ENCODE results near the gene ANAPC2.
A peak's percentile ranks its signal among the peaks of the same experiment; 100 is the strongest.

The ANAPC2 gene

DNA sequence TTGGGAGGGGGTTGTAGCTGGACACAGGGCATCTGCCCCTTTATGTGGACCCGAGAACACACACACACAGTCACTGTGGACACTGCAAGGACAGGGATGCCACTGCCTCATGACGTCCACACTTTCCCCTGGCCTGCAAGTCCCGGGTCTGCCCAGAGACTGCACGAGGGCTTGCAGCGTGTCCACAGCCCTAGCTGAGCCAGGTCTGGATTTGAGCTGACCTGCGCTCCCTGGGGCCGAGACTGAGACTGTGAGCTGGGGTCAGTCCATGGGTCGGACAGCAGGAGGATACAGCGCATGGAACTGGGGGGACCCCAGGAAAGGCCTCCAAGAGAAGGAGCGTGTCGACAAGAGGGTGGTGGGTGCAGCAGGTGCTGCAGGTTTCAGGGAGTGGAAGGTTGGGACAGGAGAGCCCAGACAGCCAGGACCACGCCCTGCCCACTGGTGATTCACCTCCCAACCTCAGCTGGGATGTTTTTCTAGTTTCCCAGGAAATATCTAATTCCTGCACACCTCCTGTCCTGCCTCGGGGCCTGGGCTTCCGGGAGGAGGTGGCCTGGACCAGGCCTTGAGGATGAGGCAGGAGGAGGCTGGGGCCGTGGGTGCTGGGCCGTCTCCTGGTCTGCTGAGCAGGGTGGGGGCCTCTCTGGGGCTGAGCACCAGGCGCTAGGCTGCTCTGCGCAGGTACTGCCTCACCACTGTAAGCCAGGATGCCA, 38.1 kb upstream of the ANAPC2 start:
- DNase-seq = no peak

DNA sequence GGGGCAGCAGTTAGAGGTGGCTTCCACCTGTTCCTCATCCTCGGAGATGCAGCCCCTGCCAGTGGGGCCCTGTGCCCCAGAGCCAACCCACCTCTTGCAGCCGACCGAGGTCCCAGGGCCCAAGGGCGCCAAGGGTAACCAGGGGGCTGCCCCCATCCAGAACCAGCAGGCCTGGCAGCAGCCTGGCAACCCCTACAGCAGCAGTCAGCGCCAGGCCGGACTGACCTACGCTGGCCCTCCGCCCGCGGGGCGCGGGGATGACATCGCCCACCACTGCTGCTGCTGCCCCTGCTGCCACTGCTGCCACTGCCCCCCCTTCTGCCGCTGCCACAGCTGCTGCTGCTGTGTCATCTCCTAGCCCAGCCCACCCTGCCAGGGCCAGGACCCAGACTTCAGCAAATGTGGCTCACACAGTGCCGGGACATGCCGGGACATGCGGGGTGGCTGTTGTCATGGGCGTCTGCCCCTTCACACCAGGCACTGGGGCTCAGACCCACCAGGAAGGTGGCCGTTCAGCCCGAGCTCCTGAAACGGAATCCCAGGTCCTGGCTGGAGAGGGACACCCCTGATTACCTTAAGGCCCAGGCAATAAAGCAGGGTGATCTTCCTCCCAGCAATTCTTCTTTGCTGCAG, 37.5 kb upstream of the ANAPC2 start:
- no peak for DNase-seq

DNA sequence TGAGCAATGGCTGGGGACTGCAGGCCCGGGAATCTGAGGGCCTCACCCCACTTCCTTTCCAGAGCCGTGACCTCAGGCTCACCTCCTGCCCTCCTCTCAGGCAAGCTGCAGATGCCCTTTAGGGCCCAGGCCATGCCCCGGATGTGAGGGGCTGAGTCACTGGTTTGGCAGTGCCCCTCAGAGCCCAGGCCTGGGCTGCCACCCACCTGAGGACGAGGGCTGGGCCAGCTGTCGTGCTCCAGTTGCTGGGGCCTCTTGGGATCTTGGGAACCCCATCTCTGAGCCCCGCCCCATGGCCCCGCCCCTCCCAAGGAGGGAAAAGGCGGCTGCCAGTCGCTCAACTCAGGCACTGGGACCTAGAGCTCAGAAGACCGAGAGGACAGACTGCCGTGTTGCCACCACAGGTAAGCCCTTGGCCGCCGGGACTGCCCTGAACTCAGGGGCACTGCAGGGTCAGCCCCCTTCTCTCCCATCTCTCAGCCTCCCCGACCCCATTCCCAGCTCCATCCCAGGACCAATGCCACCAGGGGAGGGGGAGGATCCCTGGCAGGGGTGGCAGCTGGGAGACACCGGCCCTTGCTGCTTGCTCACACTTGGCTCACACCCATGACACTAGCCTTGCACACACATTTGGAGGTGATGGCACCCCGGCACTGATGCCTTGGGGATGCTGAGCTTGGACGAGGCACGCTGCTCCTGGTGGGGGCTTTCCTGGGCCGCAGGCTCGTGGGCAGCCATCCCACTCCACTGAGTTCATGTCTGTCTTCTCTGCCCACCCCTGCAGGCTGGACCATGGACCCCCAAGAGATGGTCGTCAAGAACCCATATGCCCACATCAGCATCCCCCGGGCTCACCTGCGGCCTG, 36.7 kb upstream of the ANAPC2 start, which contains the start of gene CYSRT1:
CYSRT1 (plus strand) TSS at position 345 of the 865 bp plus-strand sequence; CDS start at position 793, 448 bp downstream.
- peak; percentile 97 for DNase-seq

DNA sequence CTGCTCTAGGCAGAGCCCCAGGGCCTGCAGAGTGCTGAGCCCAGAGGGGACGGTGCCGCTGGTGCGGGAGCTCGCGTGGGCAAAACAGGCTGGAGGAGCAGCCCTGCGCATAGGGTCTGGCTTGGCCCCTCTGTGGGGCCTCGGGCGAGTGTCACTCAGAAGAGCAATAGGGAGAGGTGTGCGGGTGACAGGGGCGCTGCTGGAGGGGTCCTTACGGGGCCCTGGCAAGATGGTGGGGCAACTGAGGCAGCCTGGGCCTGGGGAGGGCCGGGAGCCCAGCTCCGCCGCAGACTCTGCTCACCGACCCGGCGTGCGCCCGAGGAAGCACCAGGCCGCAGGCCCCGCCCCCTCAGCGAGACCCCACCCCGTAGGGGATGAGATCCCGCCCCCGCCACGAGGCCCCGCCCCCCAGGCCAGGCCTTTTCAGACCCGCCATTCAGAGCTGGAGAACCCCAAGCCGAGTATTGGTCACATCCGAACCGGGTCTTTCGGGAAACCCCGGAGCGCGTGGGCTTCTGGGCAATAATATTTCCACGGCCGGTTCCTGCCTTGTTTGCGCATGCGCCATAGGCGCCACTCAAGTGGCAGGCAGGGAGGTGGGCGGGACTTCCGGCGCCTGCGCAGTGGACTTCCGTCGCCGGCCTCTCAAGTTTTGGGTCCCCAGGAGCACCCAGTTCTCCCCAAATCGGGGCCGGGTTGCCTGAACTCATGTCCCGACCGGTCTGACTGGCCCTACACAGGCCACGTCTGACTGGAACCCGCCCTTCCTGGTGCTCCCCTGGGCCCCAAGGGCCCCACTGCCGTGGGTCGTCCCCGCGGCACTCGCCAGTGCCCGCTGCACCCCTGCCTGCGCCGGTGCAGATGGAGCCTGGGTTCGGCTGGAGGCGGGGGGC, 35.0 kb upstream of the ANAPC2 start:
- peak; percentile 100 for DNase-seq

DNA sequence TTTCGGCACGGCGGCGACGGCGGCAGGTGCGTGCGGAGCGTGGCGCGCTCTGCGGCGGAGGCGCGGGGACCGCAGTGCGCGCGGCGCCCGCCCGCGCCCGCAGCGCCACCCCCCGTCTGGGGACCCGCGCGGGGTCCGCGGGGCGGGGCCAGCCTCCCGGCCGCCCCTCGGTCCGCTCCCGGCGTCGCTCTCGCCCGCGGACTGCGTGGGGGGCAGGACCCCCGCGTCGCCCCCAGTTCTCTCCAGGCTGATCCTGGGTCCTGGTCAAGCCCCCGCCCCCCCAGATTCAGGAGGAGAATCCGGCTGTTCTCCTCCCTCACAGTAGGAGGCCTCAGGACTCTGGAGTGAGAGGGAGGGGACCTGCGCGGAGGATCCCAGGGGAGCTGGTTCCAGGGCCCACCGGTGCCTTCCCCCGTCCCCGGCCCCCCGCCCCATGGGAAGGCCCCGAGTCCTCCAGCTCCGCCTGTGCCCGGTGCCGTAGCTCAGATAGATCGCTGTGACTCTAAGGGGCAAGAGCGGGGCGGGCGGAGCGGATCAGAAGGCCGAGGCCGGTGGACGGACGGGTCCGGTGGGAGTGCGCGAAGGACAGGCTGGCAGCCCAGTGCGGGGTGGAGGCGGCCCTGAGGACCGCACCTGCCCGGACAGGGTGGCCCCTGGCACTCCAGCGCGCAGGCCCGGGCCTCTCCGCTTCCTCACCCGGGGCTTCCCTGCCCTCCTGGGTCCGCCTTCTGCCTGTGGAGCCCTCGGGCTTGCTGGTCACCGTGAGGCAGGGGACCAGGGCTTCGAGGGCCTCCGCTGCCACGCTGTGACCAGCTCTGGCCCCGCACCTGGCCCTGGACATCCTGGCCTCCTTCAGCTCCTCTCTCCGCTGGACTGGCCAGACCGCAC, 34.1 kb upstream of the ANAPC2 start, which contains the start of gene RNF208:
RNF208 (minus strand) TSS at position 51 of the 888 bp plus-strand sequence. CDS start 1,028 bp downstream, outside the sequence.
- peak; percentile 51 for DNase-seq

- peak; percentile 70 for DNase-seq
Measured at GRCh38 chr9:137221506-137222111, 33.2 kb upstream of the ANAPC2 start.

- DNase-seq = no peak
Measured at GRCh38 chr9:137221095-137221505, 32.7 kb upstream of the ANAPC2 start.

DNA sequence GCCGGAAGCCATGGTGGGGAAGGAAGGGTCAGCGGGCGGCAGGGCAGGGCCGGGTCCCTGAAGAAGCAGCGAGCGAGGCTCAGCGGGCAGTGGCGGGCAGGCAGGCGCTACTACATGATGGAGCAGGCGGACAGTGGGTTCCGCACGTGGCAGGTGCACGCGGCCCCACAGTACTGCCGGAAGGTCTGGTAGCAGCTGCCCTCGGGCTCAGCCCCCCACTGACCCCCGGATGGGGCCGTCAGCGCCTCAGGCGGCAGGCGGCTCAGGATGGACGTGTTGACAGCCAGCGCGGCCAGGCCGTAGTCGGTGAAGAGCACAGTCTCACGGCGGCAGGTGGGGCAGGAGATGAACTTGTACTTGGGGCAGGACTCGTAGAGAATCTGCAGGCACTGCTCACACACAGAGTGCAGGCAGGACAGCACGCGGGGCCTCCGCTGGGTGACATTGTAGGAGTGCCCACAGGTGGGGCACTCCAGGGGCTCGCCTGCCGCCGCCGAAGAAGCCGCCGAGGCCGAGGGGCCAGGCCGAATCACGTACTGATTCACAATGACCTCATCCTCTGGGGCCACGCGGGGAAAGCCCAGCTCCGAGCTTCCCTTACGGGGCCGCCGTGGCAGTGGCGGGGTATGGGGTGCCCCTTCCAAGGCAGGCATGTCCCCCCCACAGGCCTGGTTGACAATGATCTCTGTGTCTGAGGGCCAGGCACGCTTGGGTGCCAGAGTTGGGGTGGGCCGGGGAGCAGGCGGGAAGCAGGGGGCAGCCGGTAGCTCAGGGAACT, 32.1 kb upstream of the ANAPC2 start:
- DNase-seq = no peak

DNA sequence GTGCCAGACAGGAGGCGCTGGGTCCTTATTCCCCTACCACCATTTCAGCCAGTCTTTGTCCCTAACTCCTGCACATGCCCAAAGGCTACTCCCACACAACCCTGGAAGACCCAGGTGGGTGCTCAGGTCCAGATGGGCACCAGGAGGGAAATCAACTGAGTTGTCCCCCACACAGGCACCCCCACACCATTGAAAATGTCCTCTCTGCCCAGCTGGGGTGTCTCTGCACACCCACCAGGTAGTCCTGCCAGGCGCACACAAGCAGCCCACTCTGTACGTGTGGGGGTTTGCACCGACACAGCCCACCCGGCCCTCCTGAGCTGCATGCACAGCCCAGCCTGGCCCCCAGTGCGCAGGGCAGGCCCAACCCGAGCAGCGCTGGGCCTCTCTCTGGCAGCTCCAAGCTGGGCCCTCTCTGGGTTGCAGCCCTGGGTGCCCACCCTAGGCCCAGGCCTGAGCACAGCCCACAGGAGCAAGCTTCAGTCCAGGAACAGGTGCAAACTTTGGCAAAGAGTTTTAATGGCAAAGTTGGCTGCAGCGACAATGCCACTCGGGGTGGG, 31.5 kb upstream of the ANAPC2 start:
- DNase-seq = no peak

- no peak for DNase-seq
Measured at GRCh38 chr9:137218754-137219271, 30.5 kb upstream of the ANAPC2 start.

DNA sequence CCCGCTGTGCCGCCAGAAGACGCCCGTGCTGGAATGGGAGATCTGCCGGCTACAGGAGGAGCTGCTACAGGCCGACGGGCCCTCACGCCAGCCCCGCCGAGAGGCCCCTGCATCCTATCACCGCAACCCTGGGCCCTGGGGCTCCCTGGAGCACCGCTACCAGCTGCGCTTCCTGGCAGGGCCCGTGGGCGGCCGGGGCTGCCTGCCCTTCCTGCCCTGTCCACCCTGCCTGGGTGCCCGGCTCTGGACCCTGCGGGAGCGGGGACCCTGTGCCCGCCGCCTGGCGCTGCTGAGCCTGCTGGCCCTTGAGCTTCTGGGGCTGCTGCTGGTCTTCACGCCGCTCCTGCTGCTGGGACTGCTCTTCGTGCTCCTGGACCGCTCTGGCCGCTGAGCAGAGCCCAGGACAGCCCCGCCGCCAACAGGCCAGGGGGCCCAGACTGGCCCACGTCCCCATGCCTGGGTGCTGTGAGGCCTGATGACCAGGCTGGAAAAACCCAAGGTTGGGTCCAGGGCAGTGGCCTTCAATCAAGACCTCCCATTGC, 29.9 kb upstream of the ANAPC2 start:
- no peak for DNase-seq

DNA sequence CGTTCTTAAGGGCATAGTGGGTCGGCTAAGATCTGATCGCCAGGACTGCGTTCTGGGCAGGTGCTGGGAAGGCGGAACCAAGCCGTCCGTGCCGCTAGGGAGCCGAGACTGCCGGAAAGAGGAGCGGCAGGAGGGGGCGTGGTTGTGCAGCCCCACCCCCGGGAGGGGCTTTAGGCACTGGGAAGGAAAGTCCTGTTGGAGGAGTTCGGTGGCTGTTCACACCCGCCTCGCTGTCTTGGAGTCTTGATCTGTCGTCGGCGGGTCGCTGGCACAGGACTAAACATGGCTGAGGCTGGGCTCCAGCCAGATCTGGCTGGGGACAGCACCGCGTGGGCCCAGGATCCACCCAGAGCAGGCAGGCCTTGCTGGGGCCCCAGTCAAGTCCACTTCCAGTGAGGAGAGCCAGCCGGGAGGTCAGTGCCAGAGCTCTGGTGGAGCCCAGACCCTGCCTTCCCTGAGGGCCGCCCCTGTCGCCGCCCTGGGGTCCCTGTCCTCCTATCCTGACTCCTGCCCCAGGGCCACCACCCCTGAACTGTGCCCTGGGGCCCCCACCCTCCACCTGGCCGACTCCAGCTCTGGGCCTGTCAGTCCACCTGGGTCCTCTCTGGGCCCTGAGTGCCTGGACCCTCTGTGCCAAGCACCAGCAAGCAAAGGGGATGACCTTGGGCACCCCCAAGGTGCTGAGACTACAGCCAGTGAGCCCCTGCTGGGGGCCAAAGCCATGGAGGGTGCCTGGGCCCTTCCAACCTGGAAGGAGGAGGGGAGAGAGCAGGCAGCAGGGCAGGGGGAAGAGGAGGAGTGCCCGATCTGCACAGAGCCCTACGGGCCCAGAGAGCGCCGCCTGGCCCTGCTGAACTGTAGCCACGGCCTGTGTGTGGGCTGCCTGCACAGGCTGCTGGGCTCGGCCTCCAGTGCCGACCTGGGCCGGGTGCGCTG, 29.2 kb upstream of the ANAPC2 start:
- no peak for DNase-seq

GRCh38 chr9:137216188-137216965, 28.0 kb upstream of the ANAPC2 start:
- DNase-seq = no peak

DNA sequence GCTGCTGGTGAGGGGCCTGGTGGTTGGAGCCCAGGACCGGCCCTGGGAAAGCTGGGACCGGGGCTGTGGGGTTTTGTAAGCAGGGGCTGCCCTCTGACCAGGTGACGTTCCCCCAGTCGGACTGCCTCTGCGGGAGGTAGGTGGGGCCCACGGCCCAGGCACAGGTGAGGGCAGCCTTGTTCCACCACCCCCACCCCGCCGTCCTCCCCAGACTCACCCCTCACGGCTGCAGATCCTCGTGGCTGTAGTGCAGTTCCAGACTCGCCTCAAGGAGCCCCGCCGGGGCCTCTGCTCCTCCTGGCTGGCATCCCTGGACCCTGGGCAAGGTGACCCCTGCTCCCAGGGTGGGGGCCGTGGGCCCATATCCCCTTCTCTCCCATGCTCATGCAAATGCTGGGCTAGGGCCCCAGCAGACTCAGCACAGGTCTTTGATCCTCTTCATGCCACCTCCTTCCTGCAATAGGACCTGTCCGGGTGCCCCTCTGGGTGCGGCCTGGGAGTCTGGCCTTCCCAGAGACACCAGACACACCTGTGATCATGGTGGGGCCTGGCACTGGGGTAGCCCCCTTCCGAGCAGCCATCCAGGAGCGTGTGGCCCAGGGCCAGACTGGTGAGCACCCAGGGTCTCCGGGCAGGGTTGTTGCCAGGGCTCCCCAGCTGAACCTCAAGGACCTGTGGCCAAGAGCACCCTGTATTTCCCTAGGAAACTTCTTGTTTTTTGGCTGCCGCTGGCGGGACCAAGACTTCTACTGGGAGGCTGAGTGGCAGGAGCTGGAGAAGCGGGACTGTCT, 27.0 kb upstream of the ANAPC2 start:
- DNase-seq = no peak

DNA sequence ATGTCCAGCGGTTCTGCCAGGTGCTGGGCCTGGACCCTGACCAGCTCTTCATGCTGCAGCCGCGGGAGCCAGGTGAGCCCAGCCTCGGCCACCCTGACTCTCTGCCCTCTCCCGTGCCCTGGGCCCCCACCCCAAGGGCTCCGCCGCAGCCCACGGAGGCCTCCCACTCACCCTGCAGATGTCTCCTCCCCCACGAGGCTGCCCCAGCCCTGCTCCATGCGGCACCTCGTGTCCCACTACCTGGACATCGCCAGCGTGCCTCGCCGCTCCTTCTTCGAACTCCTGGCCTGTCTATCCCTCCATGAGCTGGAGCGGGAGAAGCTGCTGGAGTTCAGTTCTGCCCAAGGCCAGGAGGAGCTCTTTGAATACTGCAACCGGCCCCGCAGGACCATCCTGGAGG, 26.3 kb upstream of the ANAPC2 start:
- no peak for DNase-seq

Measured in RPMI8226 (cell line).